Panc1 (cell line): Measurements from ENCODE around the gene PDGFA.

Source experiments
- POLR2AphosphoS5 ChIP-seq: IDR thresholded peaks from 2 replicates; pipeline ENCODE4 v1.6.1; 2012; ENCODE audit warnings: mild to moderate bottlenecking, low read depth, low read length, moderate library complexity
- TCF7L2 ChIP-seq: IDR thresholded peaks from 2 replicates; pipeline ENCODE4 v1.6.1; 2011; ENCODE audit warnings: mild to moderate bottlenecking, low read depth, low read length, inconsistent platforms
- TF ChIP-seq, protein P1 (sequence below): fragments of 450-650 bp; IDR thresholded peaks from 2 replicates; pipeline ENCODE4 v1.5.1; 2017; ENCODE audit warnings: mild to moderate bottlenecking
- TF ChIP-seq, protein P2 (sequence below), 2 experiments: IDR thresholded peaks; 2 replicates each; pipeline ENCODE4 v1.6.1; 2011 to 2012; ENCODE audit warnings: low read depth in 2 of 2, control low read depth in 1 of 2, low read length in 1 of 2, mild to moderate bottlenecking in 1 of 2, moderate library complexity in 1 of 2; ENCODE audit not compliant: insufficient read depth in 1 of 2

DNA sequence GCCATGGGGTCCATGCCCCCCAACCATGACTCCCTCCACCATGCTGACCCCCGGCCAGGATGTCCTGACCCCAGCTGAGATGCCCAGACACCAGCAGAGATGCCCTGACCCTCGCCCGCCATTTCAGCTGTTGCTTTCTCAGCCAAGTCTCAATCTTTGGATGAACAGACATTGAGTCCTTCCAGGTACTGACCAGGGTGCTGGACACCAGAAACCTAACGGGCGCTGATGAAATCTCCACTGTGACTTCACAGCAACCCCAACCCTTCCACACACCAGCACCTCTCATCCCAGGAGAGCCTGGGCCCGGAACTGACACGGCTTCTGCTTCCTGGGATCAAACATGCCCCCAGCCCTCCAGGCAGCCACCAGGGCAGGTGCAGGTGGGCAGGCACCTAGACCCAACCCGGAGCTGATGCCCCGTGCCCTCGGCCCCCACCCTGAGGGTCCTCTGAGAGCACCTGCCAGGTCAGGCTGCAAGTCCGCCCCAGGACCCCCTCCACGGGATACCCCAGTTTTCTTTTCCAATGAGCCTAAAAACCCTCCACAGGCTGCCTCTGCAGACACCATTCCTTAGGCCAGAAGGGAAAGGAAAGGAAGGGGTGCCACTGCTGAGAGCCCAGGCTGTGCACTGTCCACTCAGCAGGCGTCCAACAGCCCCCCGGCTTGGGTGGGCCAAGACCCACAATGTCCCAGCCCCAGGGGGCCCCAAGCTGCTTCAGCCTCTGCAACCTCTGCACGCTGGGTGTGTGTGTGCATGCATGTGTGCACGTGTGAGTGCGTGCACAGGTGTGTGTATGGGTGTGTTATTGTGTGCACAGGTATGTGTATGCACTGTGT lies 43.4 kb upstream of the PDGFA start:
- TF ChIP-seq, protein P1, sequence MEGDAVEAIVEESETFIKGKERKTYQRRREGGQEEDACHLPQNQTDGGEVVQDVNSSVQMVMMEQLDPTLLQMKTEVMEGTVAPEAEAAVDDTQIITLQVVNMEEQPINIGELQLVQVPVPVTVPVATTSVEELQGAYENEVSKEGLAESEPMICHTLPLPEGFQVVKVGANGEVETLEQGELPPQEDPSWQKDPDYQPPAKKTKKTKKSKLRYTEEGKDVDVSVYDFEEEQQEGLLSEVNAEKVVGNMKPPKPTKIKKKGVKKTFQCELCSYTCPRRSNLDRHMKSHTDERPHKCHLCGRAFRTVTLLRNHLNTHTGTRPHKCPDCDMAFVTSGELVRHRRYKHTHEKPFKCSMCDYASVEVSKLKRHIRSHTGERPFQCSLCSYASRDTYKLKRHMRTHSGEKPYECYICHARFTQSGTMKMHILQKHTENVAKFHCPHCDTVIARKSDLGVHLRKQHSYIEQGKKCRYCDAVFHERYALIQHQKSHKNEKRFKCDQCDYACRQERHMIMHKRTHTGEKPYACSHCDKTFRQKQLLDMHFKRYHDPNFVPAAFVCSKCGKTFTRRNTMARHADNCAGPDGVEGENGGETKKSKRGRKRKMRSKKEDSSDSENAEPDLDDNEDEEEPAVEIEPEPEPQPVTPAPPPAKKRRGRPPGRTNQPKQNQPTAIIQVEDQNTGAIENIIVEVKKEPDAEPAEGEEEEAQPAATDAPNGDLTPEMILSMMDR = no peak
- no peak for TF ChIP-seq TCF7L2
- TF ChIP-seq POLR2AphosphoS5 = no peak
- TF ChIP-seq, protein P2, sequence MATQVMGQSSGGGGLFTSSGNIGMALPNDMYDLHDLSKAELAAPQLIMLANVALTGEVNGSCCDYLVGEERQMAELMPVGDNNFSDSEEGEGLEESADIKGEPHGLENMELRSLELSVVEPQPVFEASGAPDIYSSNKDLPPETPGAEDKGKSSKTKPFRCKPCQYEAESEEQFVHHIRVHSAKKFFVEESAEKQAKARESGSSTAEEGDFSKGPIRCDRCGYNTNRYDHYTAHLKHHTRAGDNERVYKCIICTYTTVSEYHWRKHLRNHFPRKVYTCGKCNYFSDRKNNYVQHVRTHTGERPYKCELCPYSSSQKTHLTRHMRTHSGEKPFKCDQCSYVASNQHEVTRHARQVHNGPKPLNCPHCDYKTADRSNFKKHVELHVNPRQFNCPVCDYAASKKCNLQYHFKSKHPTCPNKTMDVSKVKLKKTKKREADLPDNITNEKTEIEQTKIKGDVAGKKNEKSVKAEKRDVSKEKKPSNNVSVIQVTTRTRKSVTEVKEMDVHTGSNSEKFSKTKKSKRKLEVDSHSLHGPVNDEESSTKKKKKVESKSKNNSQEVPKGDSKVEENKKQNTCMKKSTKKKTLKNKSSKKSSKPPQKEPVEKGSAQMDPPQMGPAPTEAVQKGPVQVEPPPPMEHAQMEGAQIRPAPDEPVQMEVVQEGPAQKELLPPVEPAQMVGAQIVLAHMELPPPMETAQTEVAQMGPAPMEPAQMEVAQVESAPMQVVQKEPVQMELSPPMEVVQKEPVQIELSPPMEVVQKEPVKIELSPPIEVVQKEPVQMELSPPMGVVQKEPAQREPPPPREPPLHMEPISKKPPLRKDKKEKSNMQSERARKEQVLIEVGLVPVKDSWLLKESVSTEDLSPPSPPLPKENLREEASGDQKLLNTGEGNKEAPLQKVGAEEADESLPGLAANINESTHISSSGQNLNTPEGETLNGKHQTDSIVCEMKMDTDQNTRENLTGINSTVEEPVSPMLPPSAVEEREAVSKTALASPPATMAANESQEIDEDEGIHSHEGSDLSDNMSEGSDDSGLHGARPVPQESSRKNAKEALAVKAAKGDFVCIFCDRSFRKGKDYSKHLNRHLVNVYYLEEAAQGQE (IDR thresholded peaks at IDR 0.05; ENCODE audit: insufficient read depth in 1 of 2, low read depth in 2 of 2, low read length in 1 of 2) = no peak
